Neutrophil (primary cell): ENCODE results near the gene DCLK1.

Experiments used
- H3K27ac ChIP-seq: fragments of 200-600 bp; sonication (generic); 2 replicates; pipeline ENCODE4 v1.5.1; 2016; ENCODE audit warnings: mild to moderate bottlenecking, moderate library complexity
- H3K27me3 ChIP-seq: fragments of 200-600 bp; sonication (generic); 2 replicates; pipeline ENCODE4 v1.6.0; 2016; ENCODE audit warnings: mild to moderate bottlenecking
- H3K36me3 ChIP-seq: fragments of 200-600 bp; sonication (generic); 2 replicates; pipeline ENCODE4 v1.5.1; 2017
- H3K4me1 ChIP-seq, 2 experiments: fragments of 200-600 bp in 1 of 2; sonication (generic) in 1 of 2; 1 replicate in 1 of 2; 2 replicates in 1 of 2; pipeline versions ENCODE4 v1.5.1 to v1.6.1; 2013 to 2016; ENCODE audit warnings: low read depth in 1 of 2, low read length in 1 of 2, mild to moderate bottlenecking in 1 of 2, moderate library complexity in 1 of 2; ENCODE audit not compliant: control insufficient read depth in 1 of 2, insufficient read depth in 1 of 2
- H3K4me3 ChIP-seq, 2 experiments: fragments of 200-600 bp in 1 of 2; sonication (generic) in 1 of 2; 1 replicate in 1 of 2; 2 replicates in 1 of 2; pipeline ENCODE4 v1.5.1; 2013 to 2016; ENCODE audit warnings: low read depth in 1 of 2, low read length in 1 of 2, mild to moderate bottlenecking in 1 of 2, moderate library complexity in 1 of 2
- H3K9me3 ChIP-seq: fragments of 200-600 bp; sonication (generic); 2 replicates; pipeline ENCODE4 v1.5.1; 2016
- TF ChIP-seq, protein P1 (sequence below): fragments of 200-600 bp; sonication (generic); IDR thresholded peaks from 2 replicates; pipeline ENCODE4 v1.5.1; 2016; ENCODE audit warnings: antibody characterized with exemption

Gene DCLK1

DNA sequence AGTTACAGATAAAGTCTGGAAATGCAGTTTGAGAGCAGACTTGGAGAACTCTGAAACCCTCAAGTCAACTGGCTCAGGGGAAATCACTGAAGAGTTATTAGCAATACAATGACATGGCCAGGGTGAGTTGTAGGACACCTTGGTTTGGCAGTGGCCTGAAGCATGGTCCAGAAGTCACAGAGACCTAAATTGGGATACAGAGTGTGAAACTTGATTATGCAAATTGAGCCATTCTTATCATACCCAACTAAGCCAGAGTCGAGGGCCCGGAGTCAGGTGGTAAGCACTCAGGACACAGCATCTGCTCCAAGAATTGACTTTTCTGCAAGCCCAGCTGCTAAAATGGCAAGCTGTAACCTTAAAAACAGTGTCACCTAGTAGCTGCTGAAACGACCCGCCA lies 224.5 kb downstream of the DCLK1 start:
- H3K36me3 ChIP-seq: no peaks in the 10 kb centered on the region

DNA sequence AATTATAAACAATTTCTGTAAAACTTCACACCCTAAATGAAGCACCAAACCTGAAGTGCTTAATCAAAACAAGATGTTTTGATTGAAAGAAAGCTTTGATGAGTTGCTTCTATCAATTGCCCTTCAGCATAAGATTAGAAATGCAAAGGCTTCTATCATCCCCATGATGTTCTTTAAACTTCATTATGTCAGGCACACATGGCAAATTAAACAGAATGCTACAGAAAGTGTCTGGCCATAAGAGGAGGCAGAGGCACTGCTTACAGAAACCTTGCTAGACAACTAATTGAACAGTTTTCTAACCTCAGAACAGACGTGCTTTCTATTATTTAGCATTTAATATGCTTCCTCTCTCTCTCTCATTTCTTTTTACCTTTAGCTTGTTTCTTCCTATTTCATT lies 228.1 kb downstream of the DCLK1 start:
- Histone ChIP-seq H3K27me3 (no peaks in the 10 kb centered on the region), H3K4me1 (no peaks in the 10 kb centered on the region), H3K9me3 (no peaks in the 10 kb centered on the region), H3K4me3 (no peak overlapping the region), H3K27ac (no peak overlapping the region), H3K36me3 (no peaks in the 10 kb centered on the region)
- TF ChIP-seq, protein P1, sequence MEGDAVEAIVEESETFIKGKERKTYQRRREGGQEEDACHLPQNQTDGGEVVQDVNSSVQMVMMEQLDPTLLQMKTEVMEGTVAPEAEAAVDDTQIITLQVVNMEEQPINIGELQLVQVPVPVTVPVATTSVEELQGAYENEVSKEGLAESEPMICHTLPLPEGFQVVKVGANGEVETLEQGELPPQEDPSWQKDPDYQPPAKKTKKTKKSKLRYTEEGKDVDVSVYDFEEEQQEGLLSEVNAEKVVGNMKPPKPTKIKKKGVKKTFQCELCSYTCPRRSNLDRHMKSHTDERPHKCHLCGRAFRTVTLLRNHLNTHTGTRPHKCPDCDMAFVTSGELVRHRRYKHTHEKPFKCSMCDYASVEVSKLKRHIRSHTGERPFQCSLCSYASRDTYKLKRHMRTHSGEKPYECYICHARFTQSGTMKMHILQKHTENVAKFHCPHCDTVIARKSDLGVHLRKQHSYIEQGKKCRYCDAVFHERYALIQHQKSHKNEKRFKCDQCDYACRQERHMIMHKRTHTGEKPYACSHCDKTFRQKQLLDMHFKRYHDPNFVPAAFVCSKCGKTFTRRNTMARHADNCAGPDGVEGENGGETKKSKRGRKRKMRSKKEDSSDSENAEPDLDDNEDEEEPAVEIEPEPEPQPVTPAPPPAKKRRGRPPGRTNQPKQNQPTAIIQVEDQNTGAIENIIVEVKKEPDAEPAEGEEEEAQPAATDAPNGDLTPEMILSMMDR: no peak

More for the DNA sequence above, 224.5 kb downstream of the DCLK1 start:
- Histone ChIP-seq H3K4me3 (no peak overlapping the region), H3K27ac (no peak overlapping the region), H3K4me1 (no peaks in the 10 kb centered on the region), H3K9me3 (no peaks in the 10 kb centered on the region), H3K27me3 (no peaks in the 10 kb centered on the region)
- TF ChIP-seq, protein P1: no peak

DNA sequence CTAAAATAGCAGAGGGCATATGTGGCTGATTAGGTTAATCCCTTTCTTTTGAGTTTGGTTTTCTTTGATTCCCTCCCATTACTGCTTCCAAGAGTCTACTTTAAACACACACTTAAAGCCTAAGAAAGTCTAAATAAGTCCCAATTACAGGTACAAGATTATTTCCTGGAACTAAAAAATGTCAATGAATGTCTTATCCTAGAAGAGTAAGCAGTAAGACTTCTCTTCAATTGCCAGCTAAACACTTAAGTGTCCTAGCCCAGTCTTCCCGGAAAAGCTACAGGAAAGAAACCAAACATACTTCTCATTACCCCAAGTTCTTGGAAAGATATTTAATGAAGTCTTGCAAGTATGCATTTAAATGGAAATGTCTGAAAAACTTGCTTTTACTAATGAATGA lies 233.1 kb downstream of the DCLK1 start:
- TF ChIP-seq, protein P1: no peak
- Histone ChIP-seq H3K27ac (no peak overlapping the region), H3K36me3 (no peaks in the 10 kb centered on the region), H3K4me1 (no peaks in the 10 kb centered on the region), H3K27me3 (no peaks in the 10 kb centered on the region), H3K9me3 (no peaks in the 10 kb centered on the region), H3K4me3 (no peak overlapping the region)

DNA sequence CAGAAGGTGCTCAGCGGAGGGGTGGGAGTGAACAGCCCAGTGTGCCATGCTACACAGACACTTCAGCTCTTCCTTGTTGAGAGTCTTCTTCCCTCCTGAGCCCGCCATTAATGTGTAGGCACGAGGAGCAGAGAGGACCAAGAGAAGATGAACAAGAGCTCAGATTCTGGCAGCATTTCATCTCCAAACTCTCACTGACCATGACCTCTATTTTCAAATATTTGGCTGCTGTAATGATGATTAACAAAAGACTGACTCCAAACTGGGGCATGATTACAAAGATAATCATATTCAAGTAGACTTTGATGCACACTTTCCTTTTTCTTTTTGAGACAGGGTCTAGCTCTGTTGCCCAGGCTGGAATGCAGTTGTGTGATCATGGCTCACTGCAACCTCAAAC lies 236.5 kb downstream of the DCLK1 start:
- Histone ChIP-seq H3K9me3 (no peaks in the 10 kb centered on the region), H3K4me3 (no peak overlapping the region), H3K27ac (no peak overlapping the region), H3K36me3 (no peaks in the 10 kb centered on the region), H3K27me3 (no peaks in the 10 kb centered on the region), H3K4me1 (no peaks in the 10 kb centered on the region)
- TF ChIP-seq, protein P1: no peak

DNA sequence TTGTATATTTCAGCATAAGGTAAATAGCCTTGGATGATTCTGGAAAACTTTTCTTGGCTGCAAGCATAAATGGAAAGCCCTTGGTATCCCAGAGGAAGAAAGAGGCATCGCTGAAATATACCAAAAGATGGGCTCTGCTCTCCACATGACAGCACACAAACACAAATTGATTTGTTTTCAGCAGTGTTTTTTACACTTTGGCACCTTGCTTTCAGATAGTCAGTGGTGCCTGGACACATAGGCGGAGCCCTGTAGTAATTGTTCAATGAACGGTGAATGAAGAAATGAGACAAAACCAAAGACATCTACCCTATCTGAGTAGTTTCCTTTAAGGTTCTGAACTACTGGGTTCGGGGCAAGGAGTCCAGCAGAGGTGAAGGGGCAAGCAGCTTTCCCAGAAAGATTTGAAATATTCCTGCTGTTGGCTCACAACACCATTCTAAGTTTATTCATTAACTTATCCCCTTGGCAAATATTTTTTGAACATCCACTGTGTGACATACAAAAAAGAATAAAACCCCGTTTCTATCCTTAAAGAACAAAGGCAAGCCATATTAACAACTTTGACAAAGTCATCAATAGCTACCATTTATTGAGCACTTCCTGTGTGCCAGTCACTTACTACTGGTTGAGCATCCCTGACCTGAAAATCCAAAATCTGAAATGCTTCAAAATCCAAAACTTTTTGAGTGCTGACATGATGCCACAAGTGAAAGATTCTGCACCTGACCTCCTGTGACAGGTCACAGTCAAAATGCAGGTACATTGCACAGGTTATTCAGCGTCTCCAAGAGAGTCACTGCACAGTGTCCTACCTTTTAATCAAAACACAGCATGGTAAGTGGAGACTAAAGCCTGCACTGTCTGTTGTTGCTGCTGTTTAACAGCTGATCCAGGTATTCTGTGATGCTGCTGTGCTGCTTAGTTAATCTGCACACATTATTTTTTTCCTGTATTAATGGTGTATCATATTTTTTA lies 238.1 kb downstream of the DCLK1 start:
- TF ChIP-seq, protein P1: no peak
- Histone ChIP-seq H3K27me3 (no peaks in the 10 kb centered on the region), H3K4me1 (no peaks in the 10 kb centered on the region), H3K4me3 (no peak overlapping the region), H3K36me3 (no peaks in the 10 kb centered on the region), H3K27ac (no peak overlapping the region), H3K9me3 (no peaks in the 10 kb centered on the region)
